Measurements from ENCODE around the gene RNASE1.
"Not testable (repeated sequence)": the region's sequence is repeated elsewhere in the genome, so short reads cannot be mapped to it uniquely, and the experiment has no call there.

The RNASE1 gene

DNA sequence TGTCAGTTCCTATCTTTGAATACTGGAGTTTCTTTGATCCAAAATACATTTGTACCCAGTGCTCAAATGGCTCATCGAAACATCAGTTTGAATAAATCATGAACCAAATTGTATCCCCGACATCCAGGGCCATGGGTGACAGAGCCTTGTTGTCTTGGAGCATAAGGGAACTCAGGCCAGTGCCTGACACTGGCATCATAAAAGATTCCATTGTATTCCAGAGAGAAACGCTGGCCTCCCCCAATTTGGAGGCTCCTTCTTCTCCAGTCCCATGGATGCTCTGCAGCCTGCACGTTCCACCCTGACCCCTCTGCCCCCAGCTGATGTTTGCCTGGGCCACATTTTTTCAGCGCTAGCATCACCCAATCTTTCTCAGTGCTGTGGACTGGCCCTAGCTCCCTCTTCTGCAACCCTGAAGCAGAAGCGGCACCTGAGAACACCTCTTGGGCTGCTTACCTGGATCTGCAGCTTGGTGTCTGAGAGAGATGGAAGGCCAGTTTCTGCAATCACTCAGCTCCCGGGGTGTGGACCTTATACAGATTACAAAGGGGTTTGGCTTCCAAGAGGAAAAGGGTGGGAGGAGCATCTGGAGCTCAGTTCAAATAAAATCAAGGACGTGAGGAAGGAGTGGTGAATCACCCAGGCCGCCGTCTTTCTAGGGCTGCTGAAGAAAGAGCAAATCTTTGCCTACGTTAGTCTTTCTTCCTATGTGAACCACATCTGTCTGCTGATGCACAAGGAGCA, at the start of gene RNASE1:
RNASE1 (minus strand) TSS at position 504 of the 744 bp plus-strand sequence. CDS start 776 bp downstream, outside the sequence.
- no peaks in the 10 kb centered on the region for H3K36me3 ChIP-seq (ENCODE audit: insufficient read depth, low read length)
- no peak within 1 kb of the TSS for H3K4me3 ChIP-seq (ENCODE audit: low read length)
- H3K27me3 ChIP-seq (ENCODE audit: insufficient read depth, low read length), result no peaks in the 10 kb centered on the region
- no peaks in the 10 kb centered on the region for H3K9me3 ChIP-seq (ENCODE audit: low read length)
- H3K4me1 ChIP-seq (ENCODE audit: insufficient read depth, low read length), result peaks cover 12% of the 10 kb centered on the region
- no peak within 1 kb of the TSS for H2AFZ ChIP-seq (ENCODE audit: low read depth, low read length)

GRCh38 chr14:20848955-20849570, 46.4 kb upstream of the RNASE1 start:
- H3K27me3 ChIP-seq (ENCODE audit: insufficient read depth, low read length), result no peaks in the 10 kb centered on the region
- no peaks in the 10 kb centered on the region for H3K4me1 ChIP-seq (ENCODE audit: insufficient read depth, low read length)
- no peaks in the 10 kb centered on the region for H3K9me3 ChIP-seq (ENCODE audit: low read length)
- no peak overlapping the region for H2AFZ ChIP-seq (ENCODE audit: low read depth, low read length)
- H3K36me3 ChIP-seq (ENCODE audit: insufficient read depth, low read length), result no peaks in the 10 kb centered on the region
- no peak overlapping the region for H3K4me3 ChIP-seq (ENCODE audit: low read length)

- Histone ChIP-seq H3K36me3 (ENCODE audit: insufficient read depth, low read length) (no peaks in the 10 kb centered on the region), H3K4me1 (ENCODE audit: insufficient read depth, low read length) (no peaks in the 10 kb centered on the region), H3K4me3 (ENCODE audit: low read length) (no peak overlapping the region), H3K27me3 (ENCODE audit: insufficient read depth, low read length) (no peaks in the 10 kb centered on the region), H3K9me3 (ENCODE audit: low read length) (no peaks in the 10 kb centered on the region), H2AFZ (ENCODE audit: low read depth, low read length) (no peak overlapping the region)
Measured at GRCh38 chr14:20848316-20848954, 45.8 kb upstream of the RNASE1 start.

GRCh38 chr14:20846560-20846959, 43.9 kb upstream of the RNASE1 start:
- no peak overlapping the region for H2AFZ ChIP-seq (ENCODE audit: low read depth, low read length)
- H3K4me3 ChIP-seq (ENCODE audit: low read length), result no peak overlapping the region
- no peaks in the 10 kb centered on the region for H3K9me3 ChIP-seq (ENCODE audit: low read length)
- H3K27me3 ChIP-seq (ENCODE audit: insufficient read depth, low read length), result no peaks in the 10 kb centered on the region
- no peaks in the 10 kb centered on the region for H3K36me3 ChIP-seq (ENCODE audit: insufficient read depth, low read length)
- no peaks in the 10 kb centered on the region for H3K4me1 ChIP-seq (ENCODE audit: insufficient read depth, low read length)

GRCh38 chr14:20841096-20841495, 38.5 kb upstream of the RNASE1 start:
- Histone ChIP-seq H3K9me3 (ENCODE audit: low read length) (no peaks in the 10 kb centered on the region), H3K36me3 (ENCODE audit: insufficient read depth, low read length) (no peaks in the 10 kb centered on the region), H2AFZ (ENCODE audit: low read depth, low read length) (no peak overlapping the region), H3K4me1 (ENCODE audit: insufficient read depth, low read length) (no peaks in the 10 kb centered on the region), H3K4me3 (ENCODE audit: low read length) (no peak overlapping the region), H3K27me3 (ENCODE audit: insufficient read depth, low read length) (no peaks in the 10 kb centered on the region)

DNA sequence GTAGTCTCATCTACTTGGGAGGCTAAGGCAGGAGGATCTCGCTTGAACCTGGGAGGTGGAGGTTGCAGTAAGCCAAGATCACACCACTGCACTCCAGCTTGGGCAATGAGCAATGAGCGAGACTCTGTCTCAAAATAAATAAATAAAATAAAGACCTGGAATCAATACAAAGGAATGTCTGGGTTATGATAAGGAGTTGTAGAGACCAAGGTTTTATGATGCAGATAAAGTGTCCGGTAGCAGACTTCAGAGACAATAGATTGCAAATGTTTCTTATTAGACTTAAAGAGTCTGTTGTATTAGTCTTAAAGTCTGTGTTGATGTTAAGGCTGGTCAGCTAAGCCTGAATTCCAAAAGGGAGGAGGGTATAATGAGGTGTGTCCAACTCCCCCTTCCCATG, 35.2 kb upstream of the RNASE1 start:
- H3K4me3 ChIP-seq (ENCODE audit: low read length), result no peak overlapping the region
- H3K9me3 ChIP-seq (ENCODE audit: low read length), result no peaks in the 10 kb centered on the region
- H2AFZ ChIP-seq (ENCODE audit: low read depth, low read length), result no peak overlapping the region
- no peaks in the 10 kb centered on the region for H3K27me3 ChIP-seq (ENCODE audit: insufficient read depth, low read length)
- no peaks in the 10 kb centered on the region for H3K36me3 ChIP-seq (ENCODE audit: insufficient read depth, low read length)
- no peaks in the 10 kb centered on the region for H3K4me1 ChIP-seq (ENCODE audit: insufficient read depth, low read length)

GRCh38 chr14:20836668-20837338, 34.2 kb upstream of the RNASE1 start:
- Histone ChIP-seq H3K4me3 (ENCODE audit: low read length) (no peak overlapping the region), H3K36me3 (ENCODE audit: insufficient read depth, low read length) (no peaks in the 10 kb centered on the region), H3K27me3 (ENCODE audit: insufficient read depth, low read length) (no peaks in the 10 kb centered on the region), H3K4me1 (ENCODE audit: insufficient read depth, low read length) (no peaks in the 10 kb centered on the region), H3K9me3 (ENCODE audit: low read length) (no peaks in the 10 kb centered on the region), H2AFZ (ENCODE audit: low read depth, low read length) (no peak overlapping the region)

DNA sequence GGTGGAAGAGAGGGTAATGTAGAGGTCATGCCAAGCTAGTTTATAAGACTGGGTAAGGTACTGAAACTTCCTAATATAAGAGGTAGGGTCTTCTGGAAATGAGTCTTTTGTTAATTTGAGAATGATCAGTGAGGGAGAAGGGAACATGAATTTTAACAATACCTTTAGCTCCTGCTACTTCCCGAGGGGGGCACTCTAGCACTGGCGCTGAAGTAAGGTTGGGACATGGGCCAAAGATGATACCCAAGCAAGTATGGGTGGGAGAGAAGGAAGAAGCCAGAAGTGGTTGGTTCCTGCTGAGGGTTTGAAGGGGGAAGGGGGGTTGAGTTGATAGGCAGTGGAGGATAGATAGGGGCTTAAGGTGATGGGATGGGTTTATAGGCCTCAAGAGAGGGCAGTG, 32.3 kb upstream of the RNASE1 start:
- H3K27me3 ChIP-seq (ENCODE audit: insufficient read depth, low read length), result peaks cover 6% of the 10 kb centered on the region
- H3K4me3 ChIP-seq (ENCODE audit: low read length), result no peak overlapping the region
- H3K4me1 ChIP-seq (ENCODE audit: insufficient read depth, low read length), result no peaks in the 10 kb centered on the region
- no peaks in the 10 kb centered on the region for H3K9me3 ChIP-seq (ENCODE audit: low read length)
- H2AFZ ChIP-seq (ENCODE audit: low read depth, low read length), result no peak overlapping the region
- H3K36me3 ChIP-seq (ENCODE audit: insufficient read depth, low read length), result no peaks in the 10 kb centered on the region

GRCh38 chr14:20830831-20831230, 28.2 kb upstream of the RNASE1 start:
- Histone ChIP-seq H3K36me3 (ENCODE audit: insufficient read depth, low read length) (no peaks in the 10 kb centered on the region), H3K27me3 (ENCODE audit: insufficient read depth, low read length) (peaks cover 6% of the 10 kb centered on the region)

GRCh38 chr14:20828024-20828694, 25.5 kb upstream of the RNASE1 start:
- H3K36me3 ChIP-seq (ENCODE audit: insufficient read depth, low read length); H3K4me1 ChIP-seq (ENCODE audit: insufficient read depth, low read length); H3K9me3 ChIP-seq (ENCODE audit: low read length); H2AFZ ChIP-seq (ENCODE audit: low read depth, low read length); H3K27me3 ChIP-seq (ENCODE audit: insufficient read depth, low read length); H3K4me3 ChIP-seq (ENCODE audit: low read length): not testable (repeated sequence)

More at GRCh38 chr14:20830831-20831230, 28.2 kb upstream of the RNASE1 start:
- H3K9me3 ChIP-seq (ENCODE audit: low read length), result no peaks in the 10 kb centered on the region
- H2AFZ ChIP-seq (ENCODE audit: low read depth, low read length), result no peak overlapping the region
- H3K4me3 ChIP-seq (ENCODE audit: low read length), result no peak overlapping the region
- no peaks in the 10 kb centered on the region for H3K4me1 ChIP-seq (ENCODE audit: insufficient read depth, low read length)

DNA sequence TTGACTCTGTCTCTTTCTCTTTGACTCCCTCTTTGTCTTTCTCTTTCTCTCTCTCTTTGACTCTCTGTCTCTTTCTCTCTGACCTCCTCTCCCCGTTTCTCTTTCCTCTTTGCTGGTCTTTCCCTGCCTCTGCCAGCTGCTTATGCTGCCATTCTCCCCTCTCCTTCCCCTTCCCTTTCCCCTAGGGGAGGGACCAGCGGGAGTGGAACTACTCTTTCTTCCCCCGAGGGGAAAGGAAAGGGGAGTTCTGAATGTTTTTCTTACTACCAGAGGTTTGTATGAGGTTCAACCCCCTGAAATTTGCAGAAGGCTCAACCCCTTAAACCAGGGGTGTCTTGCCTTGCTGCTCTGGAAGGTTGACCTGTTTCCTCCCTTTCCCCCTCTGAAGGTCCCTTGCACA, 24.7 kb upstream of the RNASE1 start:
- Histone ChIP-seq H2AFZ (ENCODE audit: low read depth, low read length) (no peak overlapping the region), H3K27me3 (ENCODE audit: insufficient read depth, low read length) (peaks cover 6% of the 10 kb centered on the region), H3K4me3 (ENCODE audit: low read length) (no peak overlapping the region), H3K4me1 (ENCODE audit: insufficient read depth, low read length) (no peaks in the 10 kb centered on the region), H3K36me3 (ENCODE audit: insufficient read depth, low read length) (no peaks in the 10 kb centered on the region), H3K9me3 (ENCODE audit: low read length) (no peaks in the 10 kb centered on the region)

- not testable (repeated sequence) for H3K27me3 ChIP-seq (ENCODE audit: insufficient read depth, low read length); H3K4me3 ChIP-seq (ENCODE audit: low read length); H3K36me3 ChIP-seq (ENCODE audit: insufficient read depth, low read length); H2AFZ ChIP-seq (ENCODE audit: low read depth, low read length); H3K9me3 ChIP-seq (ENCODE audit: low read length); H3K4me1 ChIP-seq (ENCODE audit: insufficient read depth, low read length)
Measured at GRCh38 chr14:20826666-20827065, 24.0 kb upstream of the RNASE1 start.

- Histone ChIP-seq H2AFZ (ENCODE audit: low read depth, low read length) (no peak overlapping the region), H3K4me3 (ENCODE audit: low read length) (no peak overlapping the region), H3K36me3 (ENCODE audit: insufficient read depth, low read length) (no peaks in the 10 kb centered on the region), H3K9me3 (ENCODE audit: low read length) (no peaks in the 10 kb centered on the region), H3K27me3 (ENCODE audit: insufficient read depth, low read length) (no peaks in the 10 kb centered on the region), H3K4me1 (ENCODE audit: insufficient read depth, low read length) (no peaks in the 10 kb centered on the region)
Measured at GRCh38 chr14:20823859-20824258, 21.2 kb upstream of the RNASE1 start.
